Type B pancreatic cell (in vitro differentiated cells): ENCODE measurements around the gene ASCC1. TPM values are rescaled to one million over a fixed set of nuclear protein-coding genes. Genes with fewer than 3 reads are reported as not detected.
"Not testable (repeated sequence)": the region's sequence is repeated elsewhere in the genome, so short reads cannot be mapped to it uniquely, and the experiment has no call there.

Source experiments
- DNase-seq: peaks from one replicate; pipeline ENCODE4 v3.0.0; 2021; ENCODE audit warnings: mixed read lengths; ENCODE audit not compliant: unreplicated experiment; ENCODE audit errors: extremely low spot score
- H3K27ac Mint-ChIP-seq: 2 replicates; pipeline ENCODE4 v1.8.0; 2021; ENCODE audit warnings: mild to moderate bottlenecking, mixed read lengths
- H3K27me3 Mint-ChIP-seq: 2 replicates; pipeline ENCODE4 v1.8.0; 2021; ENCODE audit warnings: mixed read lengths
- H3K36me3 Mint-ChIP-seq: 2 replicates; pipeline ENCODE4 v1.8.0; 2021; ENCODE audit warnings: mixed read lengths
- H3K4me1 Mint-ChIP-seq: one replicate; pipeline ENCODE4 v1.8.0; 2021; ENCODE audit warnings: mixed read lengths; ENCODE audit not compliant: unreplicated experiment
- H3K4me3 Mint-ChIP-seq: 2 replicates; pipeline ENCODE4 v1.8.0; 2021; ENCODE audit warnings: mild to moderate bottlenecking, mixed read lengths
- H3K9me3 Mint-ChIP-seq: 2 replicates; pipeline ENCODE4 v1.8.0; 2021; ENCODE audit warnings: mixed read lengths
- total RNA-seq: library from RNA; stranded (reverse); gene quantifications from 2 replicates; pipeline ENCODE4 v1.2.1, GENCODE V29; 2021; ENCODE audit warnings: low replicate concordance
- TF ChIP-seq, protein P1 (sequence below): fragments of 200-600 bp; sonication (generic); conservative IDR thresholded peaks from 2 replicates; pipeline ENCODE4 v1.5.0; 2021; ENCODE audit warnings: antibody characterized with exemption, mild to moderate bottlenecking

ASCC1 gene
- total RNA-seq, 1 donor from 2014 or later, result 32.8 TPM

GRCh38 chr10:72158176-72158575 lies 57.9 kb downstream of the ASCC1 start:
- Mint-ChIP-seq H3K9me3 (no peaks in the 10 kb centered on the region), H3K27ac (no peak overlapping the region), H3K4me3 (no peak overlapping the region), H3K36me3 (peaks cover 21% of the 10 kb centered on the region), H3K27me3 (no peaks in the 10 kb centered on the region), H3K4me1 (peaks cover 16% of the 10 kb centered on the region)
- DNase-seq, result no peak
- TF ChIP-seq, protein P1, sequence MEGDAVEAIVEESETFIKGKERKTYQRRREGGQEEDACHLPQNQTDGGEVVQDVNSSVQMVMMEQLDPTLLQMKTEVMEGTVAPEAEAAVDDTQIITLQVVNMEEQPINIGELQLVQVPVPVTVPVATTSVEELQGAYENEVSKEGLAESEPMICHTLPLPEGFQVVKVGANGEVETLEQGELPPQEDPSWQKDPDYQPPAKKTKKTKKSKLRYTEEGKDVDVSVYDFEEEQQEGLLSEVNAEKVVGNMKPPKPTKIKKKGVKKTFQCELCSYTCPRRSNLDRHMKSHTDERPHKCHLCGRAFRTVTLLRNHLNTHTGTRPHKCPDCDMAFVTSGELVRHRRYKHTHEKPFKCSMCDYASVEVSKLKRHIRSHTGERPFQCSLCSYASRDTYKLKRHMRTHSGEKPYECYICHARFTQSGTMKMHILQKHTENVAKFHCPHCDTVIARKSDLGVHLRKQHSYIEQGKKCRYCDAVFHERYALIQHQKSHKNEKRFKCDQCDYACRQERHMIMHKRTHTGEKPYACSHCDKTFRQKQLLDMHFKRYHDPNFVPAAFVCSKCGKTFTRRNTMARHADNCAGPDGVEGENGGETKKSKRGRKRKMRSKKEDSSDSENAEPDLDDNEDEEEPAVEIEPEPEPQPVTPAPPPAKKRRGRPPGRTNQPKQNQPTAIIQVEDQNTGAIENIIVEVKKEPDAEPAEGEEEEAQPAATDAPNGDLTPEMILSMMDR, result no peak

GRCh38 chr10:72156223-72156622 lies 59.9 kb downstream of the ASCC1 start:
- DNase-seq, result no peak
- Mint-ChIP-seq H3K27ac (no peak overlapping the region), H3K27me3 (no peaks in the 10 kb centered on the region), H3K36me3 (peaks cover 14% of the 10 kb centered on the region), H3K4me3 (no peak overlapping the region), H3K9me3 (no peaks in the 10 kb centered on the region), H3K4me1 (peaks cover 16% of the 10 kb centered on the region)
- TF ChIP-seq, protein P1, result no peak

GRCh38 chr10:72152286-72152685 lies 63.8 kb downstream of the ASCC1 start:
- Mint-ChIP-seq H3K4me1 (no peaks in the 10 kb centered on the region), H3K4me3 (no peak overlapping the region), H3K27me3 (no peaks in the 10 kb centered on the region), H3K9me3 (no peaks in the 10 kb centered on the region), H3K27ac (no peak overlapping the region), H3K36me3 (peaks cover 5% of the 10 kb centered on the region)
- TF ChIP-seq, protein P1, result no peak
- no peak for DNase-seq

DNA sequence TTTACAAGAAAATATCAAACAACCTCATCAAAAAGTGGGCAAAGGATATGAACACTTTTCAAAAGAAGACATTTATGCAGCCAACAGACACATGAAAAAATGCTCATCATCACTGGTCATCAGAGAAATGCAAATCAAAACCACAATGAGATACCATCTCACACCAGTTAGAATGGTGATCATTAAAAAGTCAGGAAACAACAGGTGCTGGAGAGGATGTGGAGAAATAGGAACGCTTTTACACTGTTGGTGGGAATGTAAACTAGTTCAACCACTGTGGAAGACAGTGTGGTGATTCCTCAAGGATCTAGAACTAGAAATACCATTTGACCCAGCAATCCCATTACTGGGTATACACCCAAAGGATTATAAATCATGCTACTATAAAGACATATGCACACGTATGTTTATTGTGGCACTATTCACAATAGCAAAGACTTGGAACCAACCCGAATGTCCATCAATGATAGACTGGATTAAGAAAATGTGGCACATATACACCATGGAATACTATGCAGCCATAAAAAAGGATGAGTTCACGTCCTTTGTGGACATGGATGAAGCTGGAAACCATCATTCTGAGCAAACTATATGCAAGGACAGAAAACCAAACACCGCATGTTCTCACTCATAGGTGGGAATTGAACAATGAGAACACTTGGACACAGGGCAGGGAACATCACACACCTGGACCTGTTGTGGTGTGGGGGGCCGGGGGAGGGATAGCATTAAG lies 65.2 kb downstream of the ASCC1 start:
- not testable (repeated sequence) for H3K27ac Mint-ChIP-seq, H3K36me3 Mint-ChIP-seq, H3K4me1 Mint-ChIP-seq, DNase-seq, H3K4me3 Mint-ChIP-seq, H3K27me3 Mint-ChIP-seq, H3K9me3 Mint-ChIP-seq

GRCh38 chr10:72147324-72147584 lies 68.8 kb downstream of the ASCC1 start:
- not testable (repeated sequence) for H3K4me3 Mint-ChIP-seq, H3K9me3 Mint-ChIP-seq, H3K27ac Mint-ChIP-seq

GRCh38 chr10:72146559-72147323 lies 69.3 kb downstream of the ASCC1 start:
- no peak overlapping the region for H3K27ac Mint-ChIP-seq
- H3K27me3 Mint-ChIP-seq, result no peaks in the 10 kb centered on the region
- peaks cover 4% of the 10 kb centered on the region for H3K36me3 Mint-ChIP-seq
- no peak for DNase-seq
- peaks cover 14% of the 10 kb centered on the region for H3K4me1 Mint-ChIP-seq
- TF ChIP-seq, protein P1, result no peak
- no peaks in the 10 kb centered on the region for H3K9me3 Mint-ChIP-seq
- H3K4me3 Mint-ChIP-seq, result no peak overlapping the region

More at GRCh38 chr10:72147324-72147584, 68.8 kb downstream of the ASCC1 start:
- not testable (repeated sequence) for H3K27me3 Mint-ChIP-seq, DNase-seq, H3K36me3 Mint-ChIP-seq
- H3K4me1 Mint-ChIP-seq, result peaks cover 14% of the 10 kb centered on the region
